Measurements from ENCODE around the gene TRIP12.

DNA sequence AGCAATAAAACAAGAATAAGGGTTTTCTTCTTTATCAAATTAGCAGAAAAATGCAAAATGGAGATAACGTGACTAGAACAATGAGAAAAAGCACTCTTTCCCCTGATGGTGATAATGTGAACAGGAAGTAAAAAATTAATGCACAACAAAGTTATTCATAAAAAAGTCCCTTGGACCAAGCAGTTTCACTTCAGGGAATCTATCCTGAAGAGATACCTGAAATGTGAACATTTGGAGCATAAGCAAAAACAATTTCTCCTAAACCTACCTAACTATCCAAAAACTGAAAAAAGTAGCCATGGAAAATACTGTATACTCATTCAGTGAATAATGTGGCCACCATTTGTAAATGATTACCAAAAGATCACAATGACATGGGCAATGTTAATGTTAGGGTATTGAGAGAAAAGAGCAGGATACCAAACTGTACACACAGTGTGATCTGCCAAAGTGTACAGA lies 48.7 kb downstream of the TRIP12 start:
- TF ChIP-seq CTCF (IDR thresholded peaks at IDR 0.05 in 8 of 11, conservative IDR thresholded peaks at IDR 0.05 in 3 of 11) = no peak
- TF ChIP-seq POLR2AphosphoS5 (IDR thresholded peaks at IDR 0.05) = no peak
- no peak for TF ChIP-seq POLR2A (IDR thresholded peaks at IDR 0.05)
